ENCODE measurements around the gene EDIL3. TPM values are rescaled to one million over a fixed set of nuclear protein-coding genes. Genes with fewer than 3 reads are reported as not detected.
A peak's percentile ranks its signal among the peaks of the same experiment; 100 is the strongest.

The EDIL3 gene
- total and polyA plus RNA-seq, 2 donors from 2014 or later: 5.2 to 32.8 TPM

DNA sequence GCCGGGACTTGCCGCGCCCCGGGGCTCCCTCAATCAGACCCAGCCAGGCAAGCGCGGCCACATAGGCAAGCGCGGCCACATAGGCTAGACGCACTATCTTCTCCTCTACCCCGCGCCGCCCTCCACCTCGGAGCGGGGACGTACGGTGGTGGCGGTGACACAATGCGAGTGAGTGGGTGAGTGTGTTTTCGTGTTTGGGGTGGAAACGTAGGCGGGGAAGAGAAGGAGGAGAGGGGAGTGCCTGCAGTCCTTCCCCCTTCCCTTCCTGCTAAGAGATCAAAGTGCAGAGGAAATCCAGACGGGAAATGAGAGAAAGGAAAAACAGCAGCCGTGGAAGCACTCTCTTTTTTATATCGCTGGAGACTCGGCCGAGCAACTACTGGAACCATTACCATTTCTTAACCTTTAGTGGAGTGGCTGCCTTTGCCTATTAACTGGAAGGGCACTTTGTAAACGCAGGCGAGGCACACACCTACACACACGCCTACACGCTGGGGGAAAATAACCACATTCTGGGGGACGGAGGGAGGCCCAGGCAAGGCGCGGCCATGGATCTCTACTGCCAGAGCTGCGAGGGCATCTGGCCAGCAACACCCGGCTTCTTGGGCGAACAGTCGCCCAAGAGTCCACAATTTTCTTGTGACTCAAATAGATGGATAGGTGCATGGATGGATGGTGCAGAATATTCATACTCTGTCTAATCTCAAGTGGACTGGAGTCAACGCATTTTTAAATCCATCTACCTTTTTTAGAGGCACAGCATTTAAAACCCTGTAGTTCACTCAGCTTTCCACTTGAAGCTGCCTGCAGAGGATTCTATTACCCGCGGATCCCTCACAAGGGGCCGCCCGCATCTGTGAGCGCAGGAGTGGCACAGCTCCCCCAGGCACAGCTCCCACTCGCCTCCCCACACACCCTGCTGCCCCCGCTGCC is 2.1 kb downstream of the EDIL3 start:
- FAIRE-seq (no peak), DNase-seq (peak; percentile 57 to 77 (median 74))
- peaks cover 0 to 7% (median 0%) of the 10 kb centered on the region in 3 donors for H3K4me1 ChIP-seq (ENCODE audit: control insufficient read depth in 2 of 3, insufficient read depth in 2 of 3, low read depth in 1 of 3, low read length in 3 of 3)
- H3K4me3 ChIP-seq (ENCODE audit: low read length in 3 of 3): peak overlapping the region; percentile 48 to 64 (median 57)
- no peaks in the 10 kb centered on the region for H3K36me3 ChIP-seq (ENCODE audit: control insufficient read depth in 2 of 3, insufficient read depth in 3 of 3, low read length in 3 of 3)
- no peaks in the 10 kb centered on the region for H3K9me3 ChIP-seq (ENCODE audit: control insufficient read depth in 2 of 3, insufficient read depth in 1 of 3, low read length in 3 of 3)
- TF ChIP-seq, protein P1, sequence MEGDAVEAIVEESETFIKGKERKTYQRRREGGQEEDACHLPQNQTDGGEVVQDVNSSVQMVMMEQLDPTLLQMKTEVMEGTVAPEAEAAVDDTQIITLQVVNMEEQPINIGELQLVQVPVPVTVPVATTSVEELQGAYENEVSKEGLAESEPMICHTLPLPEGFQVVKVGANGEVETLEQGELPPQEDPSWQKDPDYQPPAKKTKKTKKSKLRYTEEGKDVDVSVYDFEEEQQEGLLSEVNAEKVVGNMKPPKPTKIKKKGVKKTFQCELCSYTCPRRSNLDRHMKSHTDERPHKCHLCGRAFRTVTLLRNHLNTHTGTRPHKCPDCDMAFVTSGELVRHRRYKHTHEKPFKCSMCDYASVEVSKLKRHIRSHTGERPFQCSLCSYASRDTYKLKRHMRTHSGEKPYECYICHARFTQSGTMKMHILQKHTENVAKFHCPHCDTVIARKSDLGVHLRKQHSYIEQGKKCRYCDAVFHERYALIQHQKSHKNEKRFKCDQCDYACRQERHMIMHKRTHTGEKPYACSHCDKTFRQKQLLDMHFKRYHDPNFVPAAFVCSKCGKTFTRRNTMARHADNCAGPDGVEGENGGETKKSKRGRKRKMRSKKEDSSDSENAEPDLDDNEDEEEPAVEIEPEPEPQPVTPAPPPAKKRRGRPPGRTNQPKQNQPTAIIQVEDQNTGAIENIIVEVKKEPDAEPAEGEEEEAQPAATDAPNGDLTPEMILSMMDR (IDR thresholded peaks at IDR 0.05; ENCODE audit: borderline replicate concordance, extremely low read depth, insufficient read depth): no peak
- peak overlapping the region in 1 of 3 donors; percentile 61 for H3K9ac ChIP-seq (ENCODE audit: low read length in 3 of 3)
- intact Hi-C loops (cut with DNase I): no loop called here
- H3K27ac ChIP-seq (ENCODE audit: low read depth in 2 of 2, low read length in 2 of 2): peak overlapping the region in 1 of 2 donors; percentile 43
- H3K27me3 ChIP-seq (ENCODE audit: control insufficient read depth, insufficient read depth, low read length): no peaks in the 10 kb centered on the region

DNA sequence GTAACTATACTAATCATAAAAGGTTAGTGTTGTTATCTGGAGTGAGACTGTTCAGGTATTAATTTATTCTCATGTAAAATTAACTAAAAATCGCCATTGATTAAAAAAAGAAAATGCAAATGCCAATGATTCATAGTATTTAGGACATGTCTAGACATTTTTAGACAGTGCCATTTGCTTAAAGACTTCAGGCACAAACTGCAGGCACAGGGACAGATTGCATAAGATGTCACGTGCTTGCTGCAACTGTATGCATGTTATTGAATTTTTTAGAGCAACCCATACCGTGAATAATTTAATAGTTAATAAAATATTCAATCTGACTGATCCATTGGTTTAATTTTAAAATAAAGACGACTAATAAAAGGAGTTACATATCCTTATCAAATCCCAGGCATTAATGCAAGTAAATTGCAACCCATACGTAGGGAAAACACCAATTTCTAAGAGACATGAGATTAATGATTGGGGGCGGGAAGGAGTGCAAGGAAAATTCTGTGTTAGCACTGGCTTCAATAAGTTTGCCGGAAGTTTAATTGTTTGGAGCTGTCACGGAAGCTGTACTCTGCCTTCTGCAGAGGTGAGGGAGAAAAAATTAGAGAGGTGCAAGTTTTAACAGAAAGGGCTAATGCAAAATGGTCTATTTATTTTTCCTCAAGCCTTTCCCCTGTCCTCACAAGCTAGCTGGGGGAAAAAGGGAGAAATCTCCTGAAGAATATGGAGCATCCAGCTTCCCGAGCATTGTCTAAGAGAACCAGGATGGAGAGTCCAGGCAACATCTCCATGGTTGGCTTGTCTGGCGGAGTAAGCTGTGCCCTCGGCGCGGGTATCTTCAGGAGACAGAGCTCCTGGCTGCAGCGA is 2.9 kb downstream of the EDIL3 start:
- no peak overlapping the region for H3K27ac ChIP-seq (ENCODE audit: low read depth in 2 of 2, low read length in 2 of 2)
- FAIRE-seq (no peak), DNase-seq (no peak)
- TF ChIP-seq, protein P1 (IDR thresholded peaks at IDR 0.05; ENCODE audit: borderline replicate concordance, extremely low read depth, insufficient read depth): no peak
- H3K9me3 ChIP-seq (ENCODE audit: control insufficient read depth in 2 of 3, insufficient read depth in 1 of 3, low read length in 3 of 3): no peaks in the 10 kb centered on the region
- intact Hi-C loops (cut with DNase I): no loop called here
- no peaks in the 10 kb centered on the region for H3K27me3 ChIP-seq (ENCODE audit: control insufficient read depth, insufficient read depth, low read length)
- H3K9ac ChIP-seq (ENCODE audit: low read length in 3 of 3): peak overlapping the region in 1 of 3 donors; percentile 61
- H3K4me1 ChIP-seq (ENCODE audit: control insufficient read depth in 2 of 3, insufficient read depth in 2 of 3, low read depth in 1 of 3, low read length in 3 of 3): peaks cover 0 to 7% (median 0%) of the 10 kb centered on the region in 3 donors
- peak overlapping the region in 2 of 3 donors; percentile 57 to 64 for H3K4me3 ChIP-seq (ENCODE audit: low read length in 3 of 3)
- H3K36me3 ChIP-seq (ENCODE audit: control insufficient read depth in 2 of 3, insufficient read depth in 3 of 3, low read length in 3 of 3): no peaks in the 10 kb centered on the region

DNA sequence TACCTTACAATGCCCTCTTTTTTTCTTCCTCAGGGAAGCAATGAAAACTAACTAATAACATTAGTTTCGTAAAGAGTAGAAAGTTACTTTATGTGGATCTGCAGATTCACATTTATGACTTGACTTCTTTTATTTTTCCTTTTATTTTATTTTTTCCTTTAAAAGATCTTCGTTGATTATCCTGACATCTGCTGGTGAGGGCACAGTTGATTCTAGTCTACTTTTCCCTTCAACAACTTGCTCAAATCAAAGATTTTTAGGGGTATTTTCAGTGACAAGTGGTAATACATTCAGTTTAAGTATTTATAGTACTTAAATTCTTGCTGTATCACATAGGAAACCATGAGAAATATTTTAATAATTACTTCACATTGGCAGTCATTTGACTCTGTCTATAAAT is 4.9 kb downstream of the EDIL3 start:
- FAIRE-seq: no peak
- intact Hi-C loops (cut with DNase I): no loop called here
- no peak overlapping the region for H3K27ac ChIP-seq (ENCODE audit: low read depth in 2 of 2, low read length in 2 of 2)

More for the DNA sequence above, 4.9 kb downstream of the EDIL3 start:
- Histone ChIP-seq H3K36me3 (ENCODE audit: control insufficient read depth in 2 of 3, insufficient read depth in 3 of 3, low read length in 3 of 3) (no peaks in the 10 kb centered on the region), H3K27me3 (ENCODE audit: control insufficient read depth, insufficient read depth, low read length) (no peaks in the 10 kb centered on the region), H3K4me3 (ENCODE audit: low read length in 3 of 3) (no peak overlapping the region), H3K9me3 (ENCODE audit: control insufficient read depth in 2 of 3, insufficient read depth in 1 of 3, low read length in 3 of 3) (no peaks in the 10 kb centered on the region), H3K9ac (ENCODE audit: low read length in 3 of 3) (no peak overlapping the region), H3K4me1 (ENCODE audit: control insufficient read depth in 2 of 3, insufficient read depth in 2 of 3, low read depth in 1 of 3, low read length in 3 of 3) (peaks cover 0 to 7% (median 0%) of the 10 kb centered on the region in 3 donors)
- TF ChIP-seq, protein P1 (IDR thresholded peaks at IDR 0.05; ENCODE audit: borderline replicate concordance, extremely low read depth, insufficient read depth): no peak
- DNase-seq: no peak

All from kidney (tissue), 14 donors.